HL-60/S4 (cell line): ENCODE data around the gene PROZ.

Source experiments
- in situ Hi-C: fragments of 300-500 bp; cut with MboI; formaldehyde crosslinking; loops from 2 replicates; pipeline ENCODE4 v1.14.3; 2022; ENCODE audit warnings: low sequenced_read_pairs

The PROZ gene

DNA sequence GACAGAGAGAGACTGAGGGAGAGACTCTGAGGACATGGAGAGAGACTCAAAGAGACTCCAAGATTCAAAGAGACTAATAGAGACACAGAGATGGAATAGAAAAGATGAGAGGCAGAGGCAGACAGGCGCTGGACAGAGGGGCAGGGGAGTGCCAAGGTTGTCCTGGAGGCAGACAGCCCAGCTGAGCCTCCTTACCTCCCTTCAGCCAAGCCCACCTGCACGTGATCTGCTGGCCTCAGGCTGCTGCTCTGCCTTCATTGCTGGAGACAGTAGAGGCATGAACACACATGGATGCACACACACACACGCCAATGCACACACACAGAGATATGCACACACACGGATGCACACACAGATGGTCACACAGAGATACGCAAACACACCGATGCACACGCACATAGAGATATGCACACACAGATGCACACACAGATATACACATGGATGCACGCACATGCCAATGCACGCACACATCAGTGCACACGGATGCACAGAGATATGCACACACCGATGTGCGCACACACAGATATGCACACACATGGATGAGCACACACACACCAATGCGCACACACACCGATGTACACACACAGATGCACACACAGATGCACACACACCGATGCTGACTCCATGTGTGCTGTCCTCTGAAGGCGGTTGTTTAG is 39.2 kb upstream of the PROZ start:
- in situ Hi-C loops, result no loop called here

DNA sequence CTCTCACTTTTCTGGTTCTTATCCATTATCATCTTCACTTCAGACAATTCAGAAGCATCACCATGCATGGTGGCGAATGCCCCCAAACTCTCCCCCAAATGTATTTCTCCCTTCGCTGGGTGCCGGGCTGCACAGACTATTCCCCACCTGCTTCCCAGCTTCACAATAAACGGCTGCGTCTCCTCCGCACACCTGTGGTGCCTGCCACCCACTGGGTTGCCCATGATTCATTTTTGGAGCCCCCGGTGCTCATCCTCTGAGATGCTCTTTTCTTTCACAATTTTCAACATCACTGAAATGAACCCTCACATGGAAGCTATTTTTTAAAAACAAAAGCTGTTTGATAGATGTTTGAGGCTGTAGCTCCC is 38.6 kb upstream of the PROZ start:
- in situ Hi-C loops, result no loop called here

DNA sequence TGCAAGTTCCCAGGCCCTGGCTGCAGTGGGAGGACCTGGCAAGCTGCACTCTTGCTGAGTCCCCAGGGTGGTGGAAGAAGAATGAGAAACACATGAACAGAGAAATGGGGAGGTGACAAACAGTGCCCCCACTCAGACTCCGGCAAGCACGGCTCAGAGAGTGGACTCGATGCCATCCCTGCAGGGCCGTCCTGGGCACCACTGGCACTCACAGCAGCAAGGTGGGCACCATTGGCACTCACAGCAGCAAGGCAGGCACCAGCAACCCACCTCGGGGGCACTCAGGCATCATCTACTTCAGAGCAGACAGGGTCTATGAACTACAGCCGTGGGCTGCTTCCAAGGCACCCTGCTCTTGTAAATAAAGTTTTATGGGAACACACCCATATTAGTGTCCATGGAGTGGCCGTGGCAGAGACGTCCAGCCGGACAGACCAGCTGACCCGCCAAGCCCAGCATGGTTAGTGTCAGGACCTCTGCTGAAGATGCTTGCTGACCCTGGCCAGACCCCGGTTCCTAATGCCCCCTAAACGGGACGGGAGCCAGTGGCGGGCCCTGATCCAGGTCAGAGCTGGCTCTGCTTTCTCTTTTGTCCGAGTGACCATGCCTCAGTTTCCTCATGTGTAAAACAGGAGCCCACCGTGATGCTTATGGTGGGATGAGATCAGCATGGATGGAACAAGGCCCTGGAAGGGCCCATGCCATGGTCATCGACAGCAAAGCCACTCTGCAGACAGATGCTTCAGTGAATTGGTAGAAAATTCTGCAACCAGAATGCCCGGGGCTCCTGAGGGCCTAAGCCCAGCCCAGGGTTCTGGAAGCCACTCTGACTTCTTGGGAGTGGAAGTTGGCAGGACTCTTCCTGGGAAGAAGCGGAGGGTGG is 37.9 kb upstream of the PROZ start:
- in situ Hi-C loops, result no loop called here

DNA sequence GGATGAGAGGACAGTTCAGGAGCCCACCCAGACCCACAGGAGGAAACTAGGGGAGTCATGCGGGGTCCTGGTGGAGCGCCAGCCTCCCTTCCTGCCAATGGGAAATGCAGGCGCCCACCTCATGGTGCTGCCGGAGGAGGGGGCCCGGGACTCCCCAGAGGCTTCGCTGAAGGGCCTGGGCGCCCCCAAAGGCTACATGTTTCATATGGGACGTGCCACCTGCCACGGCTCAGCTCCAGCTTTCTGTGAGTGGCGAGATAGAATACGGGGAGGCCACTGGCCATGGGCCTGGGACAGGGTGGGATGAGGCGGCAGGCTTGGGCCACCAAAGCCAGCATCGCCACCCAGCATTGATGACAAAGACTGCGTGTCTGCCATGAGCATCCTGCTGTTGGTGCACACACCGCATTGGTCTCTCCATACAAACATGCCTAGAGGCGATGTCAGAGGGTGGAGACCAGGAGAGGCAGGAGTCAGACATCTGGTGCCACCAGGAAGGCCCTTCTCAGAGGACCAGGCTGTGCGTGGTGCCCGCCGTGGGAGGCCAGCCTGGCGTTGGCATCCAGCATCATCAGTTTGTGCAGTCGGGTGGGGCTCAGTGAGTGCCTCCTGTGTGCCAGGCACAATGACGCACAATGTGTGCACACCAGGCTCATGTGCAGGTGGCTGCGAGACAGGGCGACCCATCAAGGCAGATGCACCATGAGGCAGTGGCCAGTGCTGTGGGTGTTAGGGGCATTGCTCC is 37.1 kb upstream of the PROZ start:
- in situ Hi-C loops, result no loop called here

GRCh38 chr13:113121928-113122471 is 36.4 kb upstream of the PROZ start:
- in situ Hi-C loops, result no loop called here

DNA sequence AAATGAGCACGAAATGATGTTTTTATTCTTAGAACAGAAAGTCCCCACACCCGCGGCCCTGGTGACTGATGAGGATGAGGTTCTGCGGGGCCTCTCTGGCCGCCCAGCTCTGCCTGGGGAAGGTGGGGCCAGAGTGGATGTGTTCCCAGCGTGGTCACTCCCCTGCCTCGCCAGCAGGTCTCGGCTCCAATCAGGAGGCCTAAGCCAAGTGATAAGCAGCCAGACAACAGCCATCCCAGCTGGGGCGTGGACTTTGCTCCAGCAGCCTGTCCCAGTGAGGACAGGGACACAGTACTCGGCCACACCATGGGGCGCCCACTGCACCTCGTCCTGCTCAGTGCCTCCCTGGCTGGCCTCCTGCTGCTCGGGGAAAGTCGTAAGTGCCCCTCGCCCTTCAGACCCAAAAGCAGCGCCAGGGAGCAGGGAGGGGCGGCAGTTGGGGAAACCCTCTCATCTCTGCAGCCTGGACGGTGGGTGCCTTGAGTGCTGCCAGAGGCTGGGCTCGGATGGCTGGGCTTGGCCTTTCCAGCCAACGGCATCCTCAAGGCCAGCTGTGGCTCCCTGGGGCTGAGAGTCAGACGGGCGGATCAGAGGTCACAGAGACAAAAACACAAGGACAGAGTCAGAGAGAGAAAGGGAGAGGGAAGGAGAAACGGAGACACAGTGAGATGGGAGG is 35.8 kb upstream of the PROZ start, which contains the start of gene F10:
Gene F10 (plus strand): TSS at position 250 of the 676 bp plus-strand sequence. CDS start 57 bp downstream, at position 307.
- in situ Hi-C loops, result no loop called here

DNA sequence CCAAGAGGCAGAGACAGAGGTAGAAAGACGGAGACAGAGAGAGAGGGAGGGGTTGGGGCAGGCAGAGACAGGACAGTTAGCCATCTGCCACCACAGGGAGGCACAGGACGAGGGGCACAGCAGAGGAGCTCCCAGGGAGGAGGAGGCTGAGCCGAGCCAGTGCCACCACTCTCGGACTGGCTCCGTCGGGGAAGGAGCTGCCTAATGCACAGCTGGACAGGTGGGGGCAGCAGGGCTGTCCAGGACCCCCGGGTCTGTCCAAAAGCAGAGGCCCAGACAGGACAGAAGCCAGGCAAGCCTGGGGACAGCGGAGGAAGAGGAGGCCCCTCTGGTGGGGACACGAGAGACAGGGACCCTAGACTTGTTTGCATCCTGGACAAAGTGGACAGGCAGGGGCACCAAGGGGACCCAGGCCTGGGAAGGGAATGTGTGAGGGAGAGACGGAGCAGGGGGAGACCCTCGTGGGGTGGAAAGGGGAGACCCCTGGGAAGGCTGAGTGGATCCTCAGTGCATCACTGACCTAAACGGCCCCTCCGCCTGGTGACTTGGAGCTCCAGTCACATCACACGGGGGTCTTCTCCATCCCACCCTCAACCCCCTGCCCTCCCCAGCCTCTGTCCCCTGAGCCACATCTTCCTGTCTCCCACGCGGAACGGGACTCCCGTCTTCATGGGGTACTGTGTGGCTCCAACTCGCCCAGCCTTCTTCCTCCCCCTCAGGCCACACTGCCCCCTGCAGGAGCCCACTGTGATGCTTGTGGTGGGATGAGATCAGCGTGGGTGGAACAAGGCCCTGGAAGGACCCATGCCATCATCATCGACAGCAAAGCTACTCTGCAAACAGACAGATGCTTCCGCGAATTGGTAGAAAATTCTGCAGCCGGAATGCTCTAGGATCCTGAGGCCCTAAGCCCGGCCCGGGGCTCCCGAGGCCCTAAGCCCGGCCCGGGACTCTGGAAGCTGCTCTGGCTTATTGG is 34.9 kb upstream of the PROZ start:
- in situ Hi-C loops, result no loop called here

DNA sequence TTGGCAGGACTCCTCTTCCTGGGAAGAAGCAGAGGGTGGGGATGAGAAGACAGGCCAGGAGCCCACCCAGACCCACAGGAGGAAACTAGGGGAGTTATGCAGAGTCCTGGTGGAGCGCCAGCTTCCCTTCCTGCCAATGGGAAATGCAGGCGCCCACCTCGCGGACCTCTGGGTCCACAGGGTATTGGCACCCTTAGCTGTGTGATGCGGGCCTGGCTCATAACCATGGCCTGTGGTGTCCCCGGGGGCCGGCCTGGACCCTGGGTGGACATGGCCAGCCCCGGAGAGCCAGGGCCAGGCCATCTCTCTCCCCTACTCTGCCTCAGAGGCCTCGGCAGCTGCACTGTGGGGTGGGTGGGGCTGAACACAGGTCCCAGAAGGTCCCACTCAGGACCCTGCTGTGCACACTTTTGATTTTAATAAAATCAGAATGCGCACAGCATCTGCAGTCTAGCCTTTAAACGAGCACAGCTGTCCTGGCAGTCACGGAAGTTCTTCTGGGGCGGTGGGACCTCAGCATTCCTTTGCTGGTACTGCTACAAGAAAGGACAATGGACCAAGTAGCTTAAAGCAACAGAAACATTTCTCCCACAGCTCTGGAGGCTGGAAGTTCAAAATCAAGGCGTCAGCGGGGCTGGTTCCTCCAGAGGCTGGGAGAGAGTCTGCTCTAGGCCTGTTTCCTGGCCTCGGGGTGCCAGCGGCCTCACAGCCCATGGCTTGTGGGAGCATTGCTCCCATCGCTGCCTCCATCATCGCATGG is 34.1 kb upstream of the PROZ start:
- in situ Hi-C loops, result no loop called here

GRCh38 chr13:113125506-113126264 is 32.8 kb upstream of the PROZ start:
- in situ Hi-C loops, result no loop called here

DNA sequence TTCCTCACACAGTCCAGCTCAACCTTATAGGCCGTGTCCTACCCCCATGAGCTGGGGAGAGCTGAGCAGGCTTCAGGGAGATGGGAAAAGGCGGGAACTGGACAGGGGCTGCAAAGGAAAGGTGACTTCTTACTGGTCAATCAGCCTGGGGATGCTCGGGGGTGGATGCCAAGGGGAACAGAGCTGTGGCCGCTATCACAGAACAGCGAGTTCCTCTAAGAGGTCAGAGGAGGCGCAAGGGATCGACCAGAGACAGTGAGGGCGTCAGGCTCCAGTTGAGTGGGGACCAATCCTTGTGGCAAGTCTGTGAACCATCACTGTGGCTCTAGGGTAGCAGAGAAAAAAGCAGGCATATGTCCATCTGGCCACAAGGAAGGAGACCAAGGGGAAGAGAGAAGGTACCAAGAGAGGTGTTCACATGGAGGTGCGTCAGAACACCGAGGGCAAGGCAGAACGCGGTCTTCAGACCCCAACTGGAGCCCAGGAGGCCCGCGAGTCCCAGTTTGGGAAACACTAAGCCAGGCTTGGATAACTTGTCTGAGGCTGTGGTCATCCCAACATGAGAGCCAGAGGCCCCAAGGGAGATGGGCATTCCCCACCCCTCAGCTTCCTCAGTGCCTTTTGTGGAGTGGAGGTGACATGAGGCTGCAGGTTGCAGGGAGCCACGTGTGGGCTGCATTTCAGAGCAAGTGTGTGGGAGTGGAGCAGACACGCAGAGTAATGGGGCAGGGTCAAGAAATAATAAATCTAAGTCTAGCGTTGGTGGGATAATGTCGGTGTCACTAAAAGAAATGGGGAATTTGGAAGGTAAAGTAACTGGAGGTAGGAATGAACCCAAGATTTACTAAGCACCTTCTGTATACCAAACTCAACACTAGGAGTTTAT is 31.9 kb upstream of the PROZ start:
- in situ Hi-C loops, result no loop called here

DNA sequence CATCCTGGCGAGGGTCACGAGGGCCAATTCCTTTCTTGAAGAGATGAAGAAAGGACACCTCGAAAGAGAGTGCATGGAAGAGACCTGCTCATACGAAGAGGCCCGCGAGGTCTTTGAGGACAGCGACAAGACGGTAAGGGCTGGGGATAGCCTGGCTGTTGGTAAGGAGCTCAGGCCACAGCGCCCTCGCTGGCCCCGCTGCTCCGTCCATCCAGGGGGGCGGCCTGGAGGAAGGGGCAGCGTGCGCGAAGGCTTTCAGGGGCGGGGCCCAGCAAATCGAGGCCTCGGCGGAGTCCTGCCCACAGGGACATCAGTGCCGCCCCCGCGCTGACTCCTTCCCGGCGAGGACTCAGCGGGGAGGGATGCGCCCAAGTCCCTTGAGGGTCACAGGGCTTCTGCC is 29.0 kb upstream of the PROZ start:
- in situ Hi-C loops, result no loop called here

GRCh38 chr13:113129921-113130750 is 28.3 kb upstream of the PROZ start:
- in situ Hi-C loops, result no loop called here

DNA sequence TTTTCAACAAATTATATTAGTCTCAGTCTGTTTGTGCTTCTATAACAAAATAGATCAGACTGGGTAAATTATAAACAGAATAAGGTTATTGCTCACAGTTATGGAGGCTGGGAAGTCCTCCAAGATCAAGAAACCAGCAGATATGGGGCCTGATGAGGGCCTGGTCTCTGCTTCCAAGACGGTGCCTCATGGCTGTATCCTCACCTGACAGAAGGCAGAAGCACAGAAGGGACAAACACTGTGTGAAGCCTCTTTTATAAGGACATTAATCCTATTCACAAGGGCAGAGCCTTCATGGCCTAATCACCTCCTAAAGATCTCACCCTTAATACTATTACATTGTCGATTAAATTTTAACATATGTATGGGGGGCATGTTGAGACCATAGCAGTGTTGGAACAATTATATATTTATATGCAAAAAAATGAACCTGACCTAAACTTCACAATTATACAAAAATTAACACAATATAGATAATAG is 23.1 kb upstream of the PROZ start:
- in situ Hi-C loops, result no loop called here

- in situ Hi-C loops, result no loop called here
Measured at GRCh38 chr13:113137691-113138298, 20.7 kb upstream of the PROZ start.

DNA sequence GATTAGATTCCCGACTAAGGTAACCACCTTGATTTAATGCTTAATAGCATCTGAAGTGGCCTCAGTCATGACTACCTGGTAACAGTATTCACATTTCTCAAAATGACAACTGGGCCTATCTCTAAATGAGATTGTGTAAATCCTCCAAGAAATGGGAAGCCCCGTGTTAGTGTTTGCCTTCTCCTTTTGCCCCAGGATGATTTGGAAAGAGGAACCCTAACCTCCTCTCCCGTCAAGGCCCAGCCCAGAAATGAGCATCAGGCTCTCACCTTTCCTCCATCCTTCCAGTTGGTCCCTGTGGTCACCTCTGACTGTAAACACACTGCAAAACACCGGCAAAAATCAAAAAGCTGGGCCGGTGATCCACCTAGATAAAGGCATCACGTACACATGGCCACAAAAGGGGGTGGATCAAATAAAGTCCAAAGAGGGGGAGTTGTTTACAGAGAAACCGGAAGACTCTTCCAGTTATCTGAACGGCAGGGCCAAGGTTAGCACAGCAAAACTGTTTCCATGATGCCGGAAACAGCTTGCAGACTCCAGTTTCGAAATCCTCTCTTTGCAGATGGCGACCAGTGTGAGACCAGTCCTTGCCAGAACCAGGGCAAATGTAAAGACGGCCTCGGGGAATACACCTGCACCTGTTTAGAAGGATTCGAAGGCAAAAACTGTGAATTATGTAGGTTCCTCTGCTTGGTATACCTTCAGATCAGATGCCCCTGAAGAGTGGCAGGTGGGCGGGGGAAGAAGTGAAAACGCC is 19.5 kb upstream of the PROZ start:
- in situ Hi-C loops, result no loop called here
